GM12891 (cell line): ENCODE results near the gene ZNF516.

Experiments
- PAX5 ChIP-seq: IDR thresholded peaks from 2 replicates; pipeline ENCODE4 v1.6.1; 2011; ENCODE audit warnings: low read length, moderate library complexity, mild to moderate bottlenecking; ENCODE audit not compliant: insufficient read depth, severe bottlenecking
- POLR2A ChIP-seq: IDR thresholded peaks from 2 replicates; pipeline ENCODE4 v1.6.1; 2011; ENCODE audit warnings: low read depth, low read length, control low read depth
- POLR2AphosphoS5 ChIP-seq: IDR thresholded peaks from 2 replicates; pipeline ENCODE4 v1.6.1; 2011; ENCODE audit warnings: low read depth, low read length, control low read depth

DNA sequence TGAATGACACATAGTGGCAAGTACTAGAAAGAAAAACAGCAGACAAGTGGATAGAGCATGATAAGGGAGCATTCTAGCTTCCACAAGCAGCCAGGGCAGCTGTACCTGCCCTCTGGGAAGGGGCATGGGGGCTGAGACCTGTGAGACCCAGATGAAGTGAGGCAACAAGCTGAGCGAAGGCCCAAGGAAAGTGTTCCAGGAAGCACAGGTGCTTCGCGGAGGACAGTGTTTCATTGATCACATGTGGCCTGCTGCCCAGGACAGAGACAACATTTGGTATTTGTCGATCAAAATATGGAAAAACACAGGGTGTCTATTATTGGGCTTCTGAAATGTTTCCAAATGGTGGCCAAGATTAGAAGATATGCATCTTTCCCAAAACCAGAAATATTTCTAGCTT lies 149.1 kb downstream of the ZNF516 start:
- TF ChIP-seq POLR2A (no peak), POLR2AphosphoS5 (no peak), PAX5 (no peak)
